Esophagus muscularis mucosa (tissue), 3 donors: ENCODE data around the gene POLE.

Source experiments
- CTCF ChIP-seq, 3 experiments: fragments of 200-600 bp in 2 of 3; fragments of 450-650 bp in 1 of 3; sonication (generic) in 2 of 3; IDR thresholded peaks; one replicate each; pipeline ENCODE4 v1.5.1; 2017 to 2019; ENCODE audit warnings: antibody characterized with exemption in 3 of 3, mild to moderate bottlenecking in 2 of 3, moderate library complexity in 1 of 3
- POLR2A ChIP-seq: fragments of 450-650 bp; IDR thresholded peaks from one replicate; pipeline ENCODE4 v1.6.1; 2017; ENCODE audit warnings: antibody characterized with exemption, moderate library complexity, mild to moderate bottlenecking, low read depth

GRCh38 chr12:132584429-132584828 lies 102.7 kb downstream of the POLE start:
- TF ChIP-seq CTCF (IDR thresholded peaks at IDR 0.05) (no peak), POLR2A (no peak)
